CD4-positive, alpha-beta T cell (primary cell): ENCODE data around the gene DIP2C. TPM values are rescaled to one million over a fixed set of nuclear protein-coding genes. Genes with fewer than 3 reads are reported as not detected.
"Not testable (repeated sequence)": the region's sequence is repeated elsewhere in the genome, so short reads cannot be mapped to it uniquely, and the experiment has no call there.

Experiments
- ATAC-seq: fragments of 200-7000 bp; cut with Tn5 transposase; one replicate; pipeline ENCODE4 v1.10.0; 2022; ENCODE audit warnings: mild to moderate bottlenecking; ENCODE audit not compliant: poor library complexity
- CTCF ChIA-PET: fragments of 350-600 bp; sonication (Branson Sonifier 250); formaldehyde crosslinking; loops from one replicate; lab custom pipeline; 2021; ENCODE audit warnings: antibody characterized with exemption, inconsistent platforms; lab: Charles Lee
- POLR2A ChIA-PET: fragments of 350-600 bp; sonication (Branson Sonifier 250); formaldehyde crosslinking; loops from one replicate; lab custom pipeline; 2021; ENCODE audit warnings: antibody characterized with exemption, inconsistent platforms; lab: Charles Lee
- DNase-seq, 14 experiments: peaks; one replicate each; pipeline ENCODE4 v3.0.0-alpha.2; 2013 to 2020; ENCODE audit warnings: mixed read lengths in 2 of 14
- H3K27ac ChIP-seq, 2 donors: one replicate each; pipeline versions ENCODE4 v1.5.1 to v1.7.0; 2013; ENCODE audit warnings: low read length in 2 of 2, low read depth in 1 of 2, mild to moderate bottlenecking in 1 of 2
- H3K27me3 ChIP-seq, 2 experiments: 1 replicate in 1 of 2; 2 replicates in 1 of 2; pipeline versions ENCODE4 v1.6.1 to v1.7.0; 2013; ENCODE audit warnings: low read length in 2 of 2, control low read depth in 1 of 2, mild to moderate bottlenecking in 1 of 2, moderate library complexity in 1 of 2; ENCODE audit not compliant: insufficient read depth in 2 of 2, control insufficient read depth in 1 of 2
- H3K36me3 ChIP-seq: one replicate; pipeline ENCODE4 v1.6.1; 2013; ENCODE audit warnings: low read length, control low read depth; ENCODE audit not compliant: insufficient read depth
- H3K4me1 ChIP-seq: one replicate; pipeline ENCODE4 v1.6.1; 2013; ENCODE audit warnings: low read length, control low read depth; ENCODE audit not compliant: insufficient read depth
- H3K4me3 ChIP-seq: one replicate; pipeline ENCODE4 v1.5.1; 2013; ENCODE audit warnings: mild to moderate bottlenecking, low read length, moderate library complexity
- H3K9me3 ChIP-seq, 2 experiments: 1 replicate in 1 of 2; 2 replicates in 1 of 2; pipeline versions ENCODE4 v1.6.1 to v1.7.0; 2013; ENCODE audit warnings: low read length in 2 of 2, mild to moderate bottlenecking in 2 of 2, control low read depth in 1 of 2, moderate library complexity in 1 of 2; ENCODE audit not compliant: control insufficient read depth in 1 of 2, insufficient read depth in 1 of 2
- H3K27ac Mint-ChIP-seq: one replicate; pipeline ENCODE4 v1.8.0; 2020; ENCODE audit warnings: mixed read lengths
- H3K27me3 Mint-ChIP-seq: one replicate; pipeline ENCODE4 v1.8.0; 2021; ENCODE audit warnings: mixed read lengths
- H3K36me3 Mint-ChIP-seq: one replicate; pipeline ENCODE4 v1.8.0; 2021; ENCODE audit warnings: low read depth, mixed read lengths
- H3K4me1 Mint-ChIP-seq: one replicate; pipeline ENCODE4 v1.8.0; 2021; ENCODE audit warnings: low read depth, mixed read lengths
- H3K4me3 Mint-ChIP-seq: one replicate; pipeline ENCODE4 v1.8.0; 2020; ENCODE audit warnings: mild to moderate bottlenecking, mixed read lengths
- H3K9me3 Mint-ChIP-seq: one replicate; pipeline ENCODE4 v1.8.0; 2020; ENCODE audit warnings: mixed read lengths
- intact Hi-C, 2 experiments: fragments of 100-400 bp; cut with DNase I in 1 of 2; cut with micrococcal nuclease in 1 of 2; formaldehyde crosslinking; loops; one replicate each; pipeline versions ENCODE4 v1.15.1 to v1.9.0; 2023 to 2025; cut with DNase I, micrococcal nuclease
- total RNA-seq, 174 experiments: library from RNA in 2 of 174; stranded (reverse) in 2 of 174; gene quantifications; one replicate each; pipeline ENCODE4 v1.2.3 and lab custom pipeline; 2021 to 2026
- TF ChIP-seq, protein P1 (sequence below): fragments of 200-600 bp; IDR thresholded peaks from one replicate; pipeline ENCODE4 v1.8.0; 2022; ENCODE audit warnings: antibody characterized with exemption, mild to moderate bottlenecking

The DIP2C gene
- total RNA-seq, 2 experiments from 2014 or later: 4.1 TPM

- Histone ChIP-seq H3K9me3 (no peaks in the 10 kb centered on the region), H3K27me3 (no peaks in the 10 kb centered on the region), H3K27ac (no peak overlapping the region), H3K36me3 (no peaks in the 10 kb centered on the region), H3K4me3 (peak overlapping the region; percentile 34), H3K4me1 (peaks cover 11% of the 10 kb centered on the region)
- TF ChIP-seq, protein P1, sequence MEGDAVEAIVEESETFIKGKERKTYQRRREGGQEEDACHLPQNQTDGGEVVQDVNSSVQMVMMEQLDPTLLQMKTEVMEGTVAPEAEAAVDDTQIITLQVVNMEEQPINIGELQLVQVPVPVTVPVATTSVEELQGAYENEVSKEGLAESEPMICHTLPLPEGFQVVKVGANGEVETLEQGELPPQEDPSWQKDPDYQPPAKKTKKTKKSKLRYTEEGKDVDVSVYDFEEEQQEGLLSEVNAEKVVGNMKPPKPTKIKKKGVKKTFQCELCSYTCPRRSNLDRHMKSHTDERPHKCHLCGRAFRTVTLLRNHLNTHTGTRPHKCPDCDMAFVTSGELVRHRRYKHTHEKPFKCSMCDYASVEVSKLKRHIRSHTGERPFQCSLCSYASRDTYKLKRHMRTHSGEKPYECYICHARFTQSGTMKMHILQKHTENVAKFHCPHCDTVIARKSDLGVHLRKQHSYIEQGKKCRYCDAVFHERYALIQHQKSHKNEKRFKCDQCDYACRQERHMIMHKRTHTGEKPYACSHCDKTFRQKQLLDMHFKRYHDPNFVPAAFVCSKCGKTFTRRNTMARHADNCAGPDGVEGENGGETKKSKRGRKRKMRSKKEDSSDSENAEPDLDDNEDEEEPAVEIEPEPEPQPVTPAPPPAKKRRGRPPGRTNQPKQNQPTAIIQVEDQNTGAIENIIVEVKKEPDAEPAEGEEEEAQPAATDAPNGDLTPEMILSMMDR: no peak
- Mint-ChIP-seq H3K4me3 (peak overlapping the region; percentile 71), H3K36me3 (peaks cover 12% of the 10 kb centered on the region), H3K27ac (peak overlapping the region; percentile 53), H3K4me1 (peaks cover 15% of the 10 kb centered on the region), H3K9me3 (no peaks in the 10 kb centered on the region), H3K27me3 (no peaks in the 10 kb centered on the region)
- peak; percentile 93 for ATAC-seq
- CTCF ChIA-PET: no interaction called here
- POLR2A ChIA-PET: no interaction called here
- DNase-seq: peak in 12 of 14 experiments; percentile 9 to 68 (median 26)
- intact Hi-C loops: no loop called here
These were observed 365.7 kb downstream of the DIP2C start for GRCh38 chr10:323651-324293.

DNA sequence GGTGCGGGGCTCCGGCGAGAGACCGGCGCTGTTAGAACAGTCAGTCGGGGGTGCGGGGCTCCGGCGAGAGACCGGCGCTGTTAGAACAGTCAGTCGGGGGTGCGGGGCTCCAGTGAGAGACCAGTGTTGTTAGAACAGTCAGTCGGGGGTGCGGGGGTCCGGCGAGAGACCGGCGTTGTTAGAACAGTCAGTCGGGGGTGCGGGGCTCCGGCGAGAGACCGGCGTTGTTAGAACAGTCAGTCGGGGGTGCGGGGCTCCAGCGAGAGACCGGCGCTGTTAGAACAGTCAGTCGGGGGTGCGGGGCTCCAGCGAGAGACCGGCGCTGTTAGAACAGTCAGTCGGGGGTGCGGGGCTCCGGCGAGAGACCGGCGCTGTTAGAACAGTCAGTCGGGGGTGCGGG is 366.4 kb downstream of the DIP2C start:
- H3K4me3 Mint-ChIP-seq, H3K27ac Mint-ChIP-seq, H3K27me3 ChIP-seq, DNase-seq, CTCF ChIA-PET, H3K27me3 Mint-ChIP-seq, H3K27ac ChIP-seq, ATAC-seq, H3K36me3 ChIP-seq, H3K9me3 ChIP-seq, H3K9me3 Mint-ChIP-seq, intact Hi-C loops, POLR2A ChIA-PET, H3K4me3 ChIP-seq: not testable (repeated sequence)
- Mint-ChIP-seq H3K4me1 (peaks cover 11% of the 10 kb centered on the region), H3K36me3 (peaks cover 12% of the 10 kb centered on the region)
- H3K4me1 ChIP-seq: peaks cover 11% of the 10 kb centered on the region

- Histone ChIP-seq H3K9me3 (no peaks in the 10 kb centered on the region), H3K36me3 (no peaks in the 10 kb centered on the region), H3K27me3 (no peaks in the 10 kb centered on the region), H3K4me1 (peaks cover 14% of the 10 kb centered on the region), H3K4me3 (no peak overlapping the region), H3K27ac (no peak overlapping the region)
- no peak for DNase-seq
- TF ChIP-seq, protein P1: no peak
- CTCF ChIA-PET: no interaction called here
- H3K36me3 Mint-ChIP-seq: peaks cover 12% of the 10 kb centered on the region
- POLR2A ChIA-PET: no interaction called here
- H3K4me1 Mint-ChIP-seq: peaks cover 24% of the 10 kb centered on the region
- intact Hi-C loops: no loop called here
- no peak overlapping the region for H3K4me3 Mint-ChIP-seq
- no peaks in the 10 kb centered on the region for H3K27me3 Mint-ChIP-seq
- H3K27ac Mint-ChIP-seq: no peak overlapping the region
- ATAC-seq: no peak
- H3K9me3 Mint-ChIP-seq: no peaks in the 10 kb centered on the region
These were observed 368.7 kb downstream of the DIP2C start for GRCh38 chr10:320771-321170.

GRCh38 chr10:317926-318325 is 371.5 kb downstream of the DIP2C start:
- DNase-seq (no peak), ATAC-seq (no peak)
- Mint-ChIP-seq H3K27ac (peak overlapping the region; percentile 72), H3K27me3 (no peaks in the 10 kb centered on the region), H3K4me1 (peaks cover 32% of the 10 kb centered on the region), H3K4me3 (no peak overlapping the region), H3K9me3 (no peaks in the 10 kb centered on the region), H3K36me3 (no peaks in the 10 kb centered on the region)
- intact Hi-C loops: no loop called here
- no peaks in the 10 kb centered on the region for H3K36me3 ChIP-seq
- ChIA-PET CTCF (no interaction called here), POLR2A (no interaction called here)
- no peak overlapping the region for H3K4me3 ChIP-seq
- no peaks in the 10 kb centered on the region for H3K9me3 ChIP-seq
- peaks cover 10% of the 10 kb centered on the region for H3K4me1 ChIP-seq
- TF ChIP-seq, protein P1: no peak
- no peaks in the 10 kb centered on the region for H3K27me3 ChIP-seq
- H3K27ac ChIP-seq: no peak overlapping the region
